Right atrium auricular region (tissue), 2 donors: Measurements from ENCODE around the gene EPSTI1. TPM values are rescaled to one million over a fixed set of nuclear protein-coding genes. Genes with fewer than 3 reads are reported as not detected.

Source experiments
- DNase-seq: peaks from one replicate; pipeline ENCODE4 v3.0.0-alpha.2; 2019; ENCODE audit warnings: low spot score
- H3K27ac ChIP-seq, 2 donors: fragments of 200-600 bp; sonication (generic); 1 replicate in 1 of 2; 2 replicates in 1 of 2; pipeline ENCODE4 v1.5.1; 2016 to 2019
- H3K27me3 ChIP-seq, 2 donors: fragments of 200-600 bp; sonication (generic); one replicate each; pipeline versions ENCODE4 v1.5.1 to v1.6.0; 2017 to 2019
- H3K36me3 ChIP-seq: fragments of 200-600 bp; sonication (generic); one replicate; pipeline ENCODE4 v1.5.1; 2016
- H3K4me1 ChIP-seq, 2 donors: fragments of 200-600 bp; sonication (generic); one replicate each; pipeline versions ENCODE4 v1.5.1 to v1.6.0; 2017 to 2019
- H3K4me3 ChIP-seq, 2 donors: fragments of 200-600 bp; sonication (generic); 1 replicate in 1 of 2; 2 replicates in 1 of 2; pipeline ENCODE4 v1.5.1; 2017 to 2019; ENCODE audit warnings: mild to moderate bottlenecking in 1 of 2, moderate library complexity in 1 of 2
- H3K9me3 ChIP-seq, 2 donors: fragments of 200-600 bp; sonication (generic); one replicate each; pipeline ENCODE4 v1.5.1; 2019
- CTCF ChIP-seq, 2 donors: fragments of 200-600 bp; sonication (generic); IDR thresholded peaks; one replicate each; pipeline ENCODE4 v1.5.1; 2019; ENCODE audit warnings: antibody characterized with exemption in 2 of 2
- total RNA-seq, 2 donors: library from RNA; depleted of rRNA; stranded (reverse); fragments of >200 nt; gene quantifications; one replicate each; pipeline ENCODE4 v1.1.0, GENCODE V29; 2016

Gene EPSTI1
- total RNA-seq, 2 donors from 2014 or later: 3.1 to 3.9 TPM

DNA sequence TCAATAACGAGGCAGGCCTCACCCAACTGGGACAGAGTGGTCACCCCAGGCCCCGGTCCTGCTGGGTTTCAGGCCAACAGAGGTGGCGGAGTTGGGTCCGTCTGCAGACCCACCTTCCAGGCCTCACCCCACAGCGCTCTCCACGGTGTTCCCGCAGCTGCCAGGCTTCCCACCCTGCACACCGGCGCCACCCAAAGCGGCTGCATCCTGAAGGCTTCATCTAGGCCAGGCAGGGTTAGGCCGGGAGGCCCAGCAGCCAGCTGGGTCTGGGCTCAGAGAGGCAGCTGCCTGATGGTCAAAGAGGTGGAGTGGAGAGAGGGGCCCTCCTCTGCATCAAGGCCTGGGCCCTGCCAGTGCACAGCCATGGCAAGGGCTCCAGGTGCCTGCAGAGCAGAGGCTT lies 44.1 kb downstream of the EPSTI1 start:
- no peak for TF ChIP-seq CTCF (IDR thresholded peaks at IDR 0.05)
- no peak overlapping the region for H3K27ac ChIP-seq
- DNase-seq: no peak
- H3K4me3 ChIP-seq: no peak overlapping the region
- no peaks in the 10 kb centered on the region for H3K9me3 ChIP-seq
- no peaks in the 10 kb centered on the region for H3K27me3 ChIP-seq
- H3K36me3 ChIP-seq: peaks cover 4% of the 10 kb centered on the region
- no peaks in the 10 kb centered on the region for H3K4me1 ChIP-seq

- DNase-seq: no peak
- H3K27ac ChIP-seq: no peak overlapping the region
- TF ChIP-seq CTCF (IDR thresholded peaks at IDR 0.05): no peak
- peaks cover under 1% of the 10 kb centered on the region for H3K36me3 ChIP-seq
- no peaks in the 10 kb centered on the region for H3K4me1 ChIP-seq
- H3K4me3 ChIP-seq: no peak overlapping the region
- H3K27me3 ChIP-seq: no peaks in the 10 kb centered on the region
- no peaks in the 10 kb centered on the region for H3K9me3 ChIP-seq
These were observed 45.1 kb downstream of the EPSTI1 start for GRCh38 chr13:42946927-42947326.

DNA sequence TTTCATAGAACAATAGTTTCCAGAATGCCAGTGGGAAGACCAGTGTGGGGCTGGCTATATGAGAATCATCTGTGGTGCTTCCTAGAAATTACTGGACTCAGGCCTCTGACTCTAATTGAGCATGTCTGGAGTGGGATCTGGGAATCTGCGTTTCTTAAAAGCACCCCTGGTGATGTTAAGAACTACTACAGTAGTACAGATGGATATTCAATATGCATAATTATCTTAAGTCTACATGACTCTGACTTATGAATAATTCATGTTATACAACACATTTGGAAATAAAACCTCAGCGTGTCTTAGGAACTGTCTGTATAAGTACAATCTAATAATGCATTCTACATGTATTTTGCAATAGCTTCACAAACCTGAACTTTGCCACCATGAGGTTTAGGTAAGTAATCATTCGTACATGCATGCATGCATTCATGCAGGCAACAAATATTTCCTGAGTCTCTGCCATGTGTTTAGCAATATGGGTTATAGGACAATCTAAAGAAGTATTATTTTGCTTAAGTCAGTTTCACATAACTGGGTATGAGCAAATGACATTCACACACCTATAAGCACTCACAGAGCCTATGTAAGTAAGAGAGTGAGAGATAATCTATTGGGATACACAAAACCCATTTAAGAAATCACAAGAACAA lies 62.0 kb downstream of the EPSTI1 start:
- no peaks in the 10 kb centered on the region for H3K9me3 ChIP-seq
- no peaks in the 10 kb centered on the region for H3K4me1 ChIP-seq
- TF ChIP-seq CTCF (IDR thresholded peaks at IDR 0.05): no peak
- H3K27me3 ChIP-seq: no peaks in the 10 kb centered on the region
- H3K4me3 ChIP-seq: no peak overlapping the region
- no peak overlapping the region for H3K27ac ChIP-seq
- DNase-seq: no peak
- H3K36me3 ChIP-seq: no peaks in the 10 kb centered on the region

DNA sequence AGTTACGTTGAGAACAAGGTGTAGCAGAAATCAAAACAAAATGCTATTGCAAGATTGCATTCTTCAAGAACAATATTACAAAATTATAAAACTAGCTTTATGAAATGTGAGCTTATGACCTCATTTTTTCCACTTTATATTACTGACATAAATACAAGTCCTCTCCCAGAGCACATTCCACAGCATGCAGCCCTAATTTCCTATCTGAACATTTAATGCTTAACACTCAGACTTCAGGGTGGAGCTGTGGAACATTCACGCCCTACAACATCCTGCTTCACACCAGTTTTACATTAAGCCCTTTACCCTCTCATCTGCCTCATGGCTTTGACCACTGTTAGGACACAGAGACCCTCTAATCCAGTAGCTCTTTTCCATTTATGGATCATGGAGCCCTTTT lies 65.5 kb downstream of the EPSTI1 start:
- no peak for TF ChIP-seq CTCF (IDR thresholded peaks at IDR 0.05)
- Histone ChIP-seq H3K4me1 (no peaks in the 10 kb centered on the region), H3K27ac (no peak overlapping the region), H3K36me3 (no peaks in the 10 kb centered on the region), H3K27me3 (no peaks in the 10 kb centered on the region), H3K4me3 (no peak overlapping the region), H3K9me3 (no peaks in the 10 kb centered on the region)
- no peak for DNase-seq

DNA sequence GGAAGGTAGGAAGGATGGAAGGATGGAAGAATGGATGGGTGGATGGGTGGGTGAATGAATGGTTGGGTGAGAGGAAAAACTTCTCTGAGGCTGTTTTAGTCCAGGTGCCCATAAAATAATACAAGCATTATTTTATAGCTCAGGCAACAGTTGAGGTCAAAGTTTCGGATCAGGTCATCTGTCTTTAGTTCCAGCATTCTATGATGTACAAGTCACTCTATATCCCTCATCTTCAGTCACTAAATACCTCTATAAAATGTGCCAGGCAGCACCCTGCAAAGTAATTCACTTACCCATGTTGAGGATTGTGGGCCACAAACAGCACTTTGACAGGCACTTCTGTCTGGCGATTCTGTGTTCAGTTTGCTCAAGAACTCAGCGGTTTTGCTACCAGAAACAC lies 66.0 kb downstream of the EPSTI1 start:
- no peak for DNase-seq
- no peaks in the 10 kb centered on the region for H3K4me1 ChIP-seq
- no peak overlapping the region for H3K27ac ChIP-seq
- TF ChIP-seq CTCF (IDR thresholded peaks at IDR 0.05): no peak
- no peaks in the 10 kb centered on the region for H3K36me3 ChIP-seq
- no peaks in the 10 kb centered on the region for H3K9me3 ChIP-seq
- H3K4me3 ChIP-seq: no peak overlapping the region
- no peaks in the 10 kb centered on the region for H3K27me3 ChIP-seq

DNA sequence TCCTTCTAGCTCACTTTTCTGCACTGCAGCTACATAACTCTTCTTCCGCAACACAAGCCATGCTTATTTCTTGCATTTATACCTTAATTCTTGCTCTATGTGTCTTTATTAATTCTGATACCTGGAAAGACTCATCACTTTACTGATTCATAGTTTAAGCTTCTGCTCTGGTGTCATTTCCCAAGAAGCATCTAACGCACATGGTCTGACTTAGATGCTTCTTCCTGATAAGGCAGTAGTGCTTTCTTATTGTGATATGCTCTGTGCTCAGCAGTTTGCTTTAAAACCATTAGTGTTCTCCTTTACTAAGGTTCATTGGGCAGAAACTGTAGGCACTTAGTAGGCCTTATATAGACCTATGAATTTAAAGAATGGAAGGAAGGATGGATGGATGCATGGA lies 66.4 kb downstream of the EPSTI1 start:
- no peaks in the 10 kb centered on the region for H3K4me1 ChIP-seq
- H3K9me3 ChIP-seq: no peaks in the 10 kb centered on the region
- H3K36me3 ChIP-seq: no peaks in the 10 kb centered on the region
- TF ChIP-seq CTCF (IDR thresholded peaks at IDR 0.05): no peak
- no peak overlapping the region for H3K27ac ChIP-seq
- no peaks in the 10 kb centered on the region for H3K27me3 ChIP-seq
- H3K4me3 ChIP-seq: no peak overlapping the region
- no peak for DNase-seq
